ENCODE measurements around the gene TJP2.
A peak's percentile ranks its signal among the peaks of the same experiment; 100 is the strongest.

The TJP2 gene

GRCh38 chr9:69319324-69320025, 145.4 kb downstream of the TJP2 start:
- no peaks in the 10 kb centered on the region for H3K9me3 ChIP-seq (ENCODE audit: control insufficient read depth, low read depth, low read length)
- no peaks in the 10 kb centered on the region for H3K36me3 ChIP-seq (ENCODE audit: control insufficient read depth, low read depth, low read length)
- H3K27ac ChIP-seq (ENCODE audit: low read length) = no peak overlapping the region
- no peak overlapping the region for H3K4me3 ChIP-seq (ENCODE audit: low read length)
- peaks cover 22% of the 10 kb centered on the region for H3K27me3 ChIP-seq (ENCODE audit: control insufficient read depth, insufficient read depth, low read length)
- no peak overlapping the region for H3K9ac ChIP-seq (ENCODE audit: low read length)
- peaks cover 22% of the 10 kb centered on the region for H3K4me1 ChIP-seq (ENCODE audit: control insufficient read depth, low read depth, low read length)

DNA sequence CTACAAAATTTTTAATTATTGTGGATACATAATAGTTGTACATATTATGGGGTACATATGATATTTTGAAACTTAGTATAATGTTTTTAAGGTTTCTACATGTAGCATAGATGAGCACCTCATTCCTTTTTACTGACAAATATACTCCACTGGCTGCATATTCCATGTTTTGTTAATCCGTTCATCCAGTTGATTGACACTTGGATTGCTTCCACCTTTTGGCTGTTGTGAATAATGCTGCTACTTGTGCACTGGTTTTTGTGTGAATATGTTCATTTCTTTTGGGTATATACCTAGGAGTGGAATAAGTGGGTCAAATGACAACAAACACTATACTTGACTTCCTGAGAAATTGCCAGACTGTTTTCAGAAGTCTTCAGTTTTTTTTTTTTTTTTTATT, 148.2 kb downstream of the TJP2 start:
- H3K4me1 ChIP-seq (ENCODE audit: control insufficient read depth, low read depth, low read length) = peaks cover 26% of the 10 kb centered on the region
- H3K27me3 ChIP-seq (ENCODE audit: control insufficient read depth, insufficient read depth, low read length) = peaks cover 42% of the 10 kb centered on the region
- H3K4me3 ChIP-seq (ENCODE audit: low read length) = no peak overlapping the region
- H3K9ac ChIP-seq (ENCODE audit: low read length) = no peak overlapping the region
- H3K9me3 ChIP-seq (ENCODE audit: control insufficient read depth, low read depth, low read length) = no peaks in the 10 kb centered on the region
- no peak overlapping the region for H3K27ac ChIP-seq (ENCODE audit: low read length)
- no peaks in the 10 kb centered on the region for H3K36me3 ChIP-seq (ENCODE audit: control insufficient read depth, low read depth, low read length)

DNA sequence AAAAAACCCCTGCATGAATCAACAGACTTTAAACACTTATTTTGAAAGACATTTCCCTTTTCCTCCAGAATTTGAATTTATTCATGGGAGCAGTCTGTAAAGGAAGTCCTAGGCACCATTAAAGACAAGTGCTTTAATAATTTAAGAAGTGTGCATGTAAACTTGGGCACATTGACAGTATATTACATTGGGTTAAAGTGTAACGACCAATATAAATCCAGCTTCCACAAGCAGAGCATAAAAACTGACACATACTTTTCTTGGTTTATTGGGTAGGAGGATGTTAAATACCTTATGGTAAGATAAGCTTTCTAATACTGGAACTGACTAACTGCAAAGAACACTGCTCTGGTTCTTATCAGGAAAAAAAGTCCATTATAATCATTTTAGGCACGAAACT, 149.8 kb downstream of the TJP2 start:
- Histone ChIP-seq H3K36me3 (ENCODE audit: control insufficient read depth, low read depth, low read length) (no peaks in the 10 kb centered on the region), H3K4me1 (ENCODE audit: control insufficient read depth, low read depth, low read length) (peaks cover 22% of the 10 kb centered on the region), H3K27ac (ENCODE audit: low read length) (no peak overlapping the region), H3K9ac (ENCODE audit: low read length) (peak overlapping the region; percentile 50), H3K27me3 (ENCODE audit: control insufficient read depth, insufficient read depth, low read length) (peaks cover 42% of the 10 kb centered on the region), H3K4me3 (ENCODE audit: low read length) (peak overlapping the region; percentile 72), H3K9me3 (ENCODE audit: control insufficient read depth, low read depth, low read length) (no peaks in the 10 kb centered on the region)

All from iPS-18a (cell line).